Type B pancreatic cell (in vitro differentiated cells): ENCODE data around the gene NBPF11. TPM values are rescaled to one million over a fixed set of nuclear protein-coding genes. Genes with fewer than 3 reads are reported as not detected.
A peak's percentile ranks its signal among the peaks of the same experiment; 100 is the strongest.
"Not testable (repeated sequence)": the region's sequence is repeated elsewhere in the genome, so short reads cannot be mapped to it uniquely, and the experiment has no call there.

Experiments
- DNase-seq: peaks from one replicate; pipeline ENCODE4 v3.0.0; 2021; ENCODE audit warnings: mixed read lengths; ENCODE audit not compliant: unreplicated experiment; ENCODE audit errors: extremely low spot score
- H3K27ac Mint-ChIP-seq: 2 replicates; pipeline ENCODE4 v1.8.0; 2021; ENCODE audit warnings: mild to moderate bottlenecking, mixed read lengths
- H3K27me3 Mint-ChIP-seq: 2 replicates; pipeline ENCODE4 v1.8.0; 2021; ENCODE audit warnings: mixed read lengths
- H3K36me3 Mint-ChIP-seq: 2 replicates; pipeline ENCODE4 v1.8.0; 2021; ENCODE audit warnings: mixed read lengths
- H3K4me1 Mint-ChIP-seq: one replicate; pipeline ENCODE4 v1.8.0; 2021; ENCODE audit warnings: mixed read lengths; ENCODE audit not compliant: unreplicated experiment
- H3K4me3 Mint-ChIP-seq: 2 replicates; pipeline ENCODE4 v1.8.0; 2021; ENCODE audit warnings: mild to moderate bottlenecking, mixed read lengths
- H3K9me3 Mint-ChIP-seq: 2 replicates; pipeline ENCODE4 v1.8.0; 2021; ENCODE audit warnings: mixed read lengths
- total RNA-seq: library from RNA; stranded (reverse); gene quantifications from 2 replicates; pipeline ENCODE4 v1.2.1, GENCODE V29; 2021; ENCODE audit warnings: low replicate concordance
- TF ChIP-seq, protein P1 (sequence below): fragments of 200-600 bp; sonication (generic); conservative IDR thresholded peaks from 2 replicates; pipeline ENCODE4 v1.5.0; 2021; ENCODE audit warnings: antibody characterized with exemption, mild to moderate bottlenecking

The NBPF11 gene
- total RNA-seq, 1 donor from 2014 or later, result 18.0 TPM

GRCh38 chr1:148162363-148162762 is 10.3 kb upstream of the NBPF11 start:
- H3K4me3 Mint-ChIP-seq, result no peak overlapping the region
- H3K4me1 Mint-ChIP-seq, result peaks cover 6% of the 10 kb centered on the region
- no peaks in the 10 kb centered on the region for H3K9me3 Mint-ChIP-seq
- peaks cover 4% of the 10 kb centered on the region for H3K27me3 Mint-ChIP-seq
- DNase-seq, result no peak
- TF ChIP-seq, protein P1, sequence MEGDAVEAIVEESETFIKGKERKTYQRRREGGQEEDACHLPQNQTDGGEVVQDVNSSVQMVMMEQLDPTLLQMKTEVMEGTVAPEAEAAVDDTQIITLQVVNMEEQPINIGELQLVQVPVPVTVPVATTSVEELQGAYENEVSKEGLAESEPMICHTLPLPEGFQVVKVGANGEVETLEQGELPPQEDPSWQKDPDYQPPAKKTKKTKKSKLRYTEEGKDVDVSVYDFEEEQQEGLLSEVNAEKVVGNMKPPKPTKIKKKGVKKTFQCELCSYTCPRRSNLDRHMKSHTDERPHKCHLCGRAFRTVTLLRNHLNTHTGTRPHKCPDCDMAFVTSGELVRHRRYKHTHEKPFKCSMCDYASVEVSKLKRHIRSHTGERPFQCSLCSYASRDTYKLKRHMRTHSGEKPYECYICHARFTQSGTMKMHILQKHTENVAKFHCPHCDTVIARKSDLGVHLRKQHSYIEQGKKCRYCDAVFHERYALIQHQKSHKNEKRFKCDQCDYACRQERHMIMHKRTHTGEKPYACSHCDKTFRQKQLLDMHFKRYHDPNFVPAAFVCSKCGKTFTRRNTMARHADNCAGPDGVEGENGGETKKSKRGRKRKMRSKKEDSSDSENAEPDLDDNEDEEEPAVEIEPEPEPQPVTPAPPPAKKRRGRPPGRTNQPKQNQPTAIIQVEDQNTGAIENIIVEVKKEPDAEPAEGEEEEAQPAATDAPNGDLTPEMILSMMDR, result no peak
- H3K36me3 Mint-ChIP-seq, result no peaks in the 10 kb centered on the region
- H3K27ac Mint-ChIP-seq, result no peak overlapping the region

DNA sequence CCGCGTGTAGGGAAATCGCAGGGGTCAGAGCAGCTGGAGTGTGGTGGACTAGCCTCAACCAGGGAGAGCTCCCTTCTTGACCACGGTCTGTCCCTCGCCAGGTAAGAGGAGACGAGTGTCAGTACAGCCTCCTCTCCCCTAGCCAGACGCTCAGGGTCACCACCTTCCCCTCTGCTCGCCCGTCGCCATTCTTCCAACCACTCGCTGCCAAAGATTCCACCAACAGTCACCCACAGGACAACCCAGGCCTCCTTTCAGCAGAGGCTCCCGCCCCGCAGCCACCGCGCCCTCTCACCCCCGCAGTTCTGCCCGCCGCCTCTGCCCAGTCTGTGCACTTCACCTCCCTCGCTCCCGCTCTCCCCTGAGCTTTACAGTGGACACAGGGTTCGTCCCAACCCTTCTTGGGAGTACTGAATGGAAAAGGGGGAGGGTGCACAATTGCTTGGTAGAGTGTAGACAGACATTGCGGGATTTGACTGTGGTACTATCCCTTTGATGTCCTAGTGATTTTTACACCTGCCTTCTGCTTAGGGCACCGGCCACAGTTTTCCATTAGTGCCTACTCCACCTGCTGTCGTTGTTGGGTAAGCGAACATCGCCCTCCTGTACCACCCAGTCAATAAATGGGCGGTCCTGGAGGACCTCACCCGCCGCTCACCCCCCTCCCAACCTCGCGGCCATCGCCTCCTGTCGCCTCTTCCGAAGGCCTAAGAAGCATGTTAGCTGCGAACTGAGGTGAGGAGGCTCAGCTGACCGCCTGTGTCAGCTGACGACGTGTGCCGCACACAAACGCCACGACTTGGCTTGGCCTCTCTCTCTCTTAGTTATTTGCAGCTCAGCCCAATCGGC is 9.2 kb upstream of the NBPF11 start:
- H3K4me1 Mint-ChIP-seq, result no peaks in the 10 kb centered on the region
- H3K36me3 Mint-ChIP-seq, result no peaks in the 10 kb centered on the region
- no peak for DNase-seq

DNA sequence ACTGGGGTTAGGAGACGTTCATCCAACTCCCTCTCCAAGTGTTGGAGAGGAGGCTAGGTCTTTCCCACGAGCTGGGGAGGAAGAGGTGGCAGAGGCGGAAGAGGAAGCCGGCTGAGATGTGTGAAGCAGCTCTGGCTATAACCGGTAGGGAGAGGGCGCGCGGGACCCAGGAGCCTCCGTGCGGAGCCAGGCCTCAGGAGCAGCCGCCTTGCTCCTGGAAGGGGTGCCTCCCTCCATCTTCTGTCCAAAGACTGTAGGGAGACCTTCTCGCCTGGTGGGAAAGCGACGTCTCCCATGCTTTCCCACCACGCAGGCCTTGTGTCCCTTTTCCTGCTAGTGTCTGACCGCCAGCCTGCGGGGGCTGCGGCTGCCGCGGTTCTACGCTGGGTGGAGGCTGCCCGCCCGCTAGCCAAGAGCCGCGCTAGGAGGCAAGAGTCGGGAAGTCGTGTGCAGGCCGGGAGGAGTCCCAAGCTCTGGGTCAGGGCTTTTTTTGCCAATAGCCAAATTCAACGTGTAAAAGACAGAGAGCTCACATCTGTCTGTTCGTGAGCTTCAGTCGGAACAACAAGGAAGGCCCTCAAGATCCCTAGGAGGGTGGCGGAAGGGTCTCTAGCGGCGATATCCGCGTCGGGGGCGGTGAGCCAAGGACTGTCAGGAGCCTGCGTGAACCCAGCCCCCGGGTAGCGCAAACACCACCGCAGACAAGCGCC is 8.4 kb upstream of the NBPF11 start:
- TF ChIP-seq, protein P1, result no peak
- Mint-ChIP-seq H3K4me1 (no peaks in the 10 kb centered on the region), H3K27ac (no peak overlapping the region), H3K27me3 (peaks cover 4% of the 10 kb centered on the region), H3K9me3 (no peaks in the 10 kb centered on the region), H3K4me3 (no peak overlapping the region), H3K36me3 (no peaks in the 10 kb centered on the region)
- no peak for DNase-seq

More for the DNA sequence above, 9.2 kb upstream of the NBPF11 start:
- H3K27ac Mint-ChIP-seq, result no peak overlapping the region
- no peaks in the 10 kb centered on the region for H3K9me3 Mint-ChIP-seq
- H3K27me3 Mint-ChIP-seq, result peaks cover 4% of the 10 kb centered on the region
- TF ChIP-seq, protein P1, result no peak
- no peak overlapping the region for H3K4me3 Mint-ChIP-seq

DNA sequence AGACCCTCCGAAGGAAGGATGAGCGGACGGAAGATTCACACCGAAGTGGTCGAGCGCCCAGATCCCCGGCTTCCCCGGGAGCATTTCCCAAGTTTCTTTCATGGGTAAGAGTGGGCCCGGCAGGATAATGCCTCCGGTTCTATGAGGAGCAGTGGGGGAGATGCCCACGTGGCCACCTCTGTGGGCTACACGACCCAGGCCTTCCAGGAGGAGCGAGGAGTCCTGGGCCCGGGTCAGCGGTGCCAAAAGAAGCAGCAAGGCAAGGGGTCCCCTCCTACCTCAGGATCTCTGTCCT is 7.9 kb upstream of the NBPF11 start:
- H3K9me3 Mint-ChIP-seq, result no peaks in the 10 kb centered on the region
- no peaks in the 10 kb centered on the region for H3K4me1 Mint-ChIP-seq
- peaks cover 4% of the 10 kb centered on the region for H3K27me3 Mint-ChIP-seq
- TF ChIP-seq, protein P1, result no peak
- H3K36me3 Mint-ChIP-seq, result no peaks in the 10 kb centered on the region
- no peak overlapping the region for H3K4me3 Mint-ChIP-seq
- no peak for DNase-seq
- H3K27ac Mint-ChIP-seq, result no peak overlapping the region

- DNase-seq, result no peak
- no peak overlapping the region for H3K4me3 Mint-ChIP-seq
- TF ChIP-seq, protein P1, result no peak
- H3K36me3 Mint-ChIP-seq, result no peaks in the 10 kb centered on the region
- no peaks in the 10 kb centered on the region for H3K9me3 Mint-ChIP-seq
- H3K27me3 Mint-ChIP-seq, result peaks cover 4% of the 10 kb centered on the region
- no peaks in the 10 kb centered on the region for H3K4me1 Mint-ChIP-seq
- H3K27ac Mint-ChIP-seq, result no peak overlapping the region
Observed at GRCh38 chr1:148158341-148159003, 6.4 kb upstream of the NBPF11 start.

DNA sequence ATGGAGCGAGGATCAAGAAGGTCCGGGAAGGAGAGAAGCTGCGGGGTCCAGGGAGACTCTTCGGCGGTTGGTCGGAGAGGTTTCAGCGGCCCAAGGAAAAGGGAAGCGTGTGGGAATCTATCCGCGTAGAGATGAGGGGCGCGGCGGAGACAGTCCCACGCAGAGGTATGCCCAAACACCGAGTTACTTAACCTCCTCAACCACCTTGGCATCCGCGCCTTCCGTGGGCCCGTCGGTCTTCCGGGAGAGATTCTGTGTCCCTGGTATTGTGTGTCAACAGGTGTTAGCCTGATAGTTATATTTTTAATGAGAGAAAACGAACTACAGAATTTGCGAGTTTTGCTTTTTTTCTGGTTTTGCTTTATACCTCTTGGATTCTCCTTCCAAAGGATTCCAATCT is 5.7 kb upstream of the NBPF11 start:
- DNase-seq, H3K4me1 Mint-ChIP-seq, H3K27me3 Mint-ChIP-seq, H3K4me3 Mint-ChIP-seq, H3K36me3 Mint-ChIP-seq, H3K27ac Mint-ChIP-seq, H3K9me3 Mint-ChIP-seq: not testable (repeated sequence)

DNA sequence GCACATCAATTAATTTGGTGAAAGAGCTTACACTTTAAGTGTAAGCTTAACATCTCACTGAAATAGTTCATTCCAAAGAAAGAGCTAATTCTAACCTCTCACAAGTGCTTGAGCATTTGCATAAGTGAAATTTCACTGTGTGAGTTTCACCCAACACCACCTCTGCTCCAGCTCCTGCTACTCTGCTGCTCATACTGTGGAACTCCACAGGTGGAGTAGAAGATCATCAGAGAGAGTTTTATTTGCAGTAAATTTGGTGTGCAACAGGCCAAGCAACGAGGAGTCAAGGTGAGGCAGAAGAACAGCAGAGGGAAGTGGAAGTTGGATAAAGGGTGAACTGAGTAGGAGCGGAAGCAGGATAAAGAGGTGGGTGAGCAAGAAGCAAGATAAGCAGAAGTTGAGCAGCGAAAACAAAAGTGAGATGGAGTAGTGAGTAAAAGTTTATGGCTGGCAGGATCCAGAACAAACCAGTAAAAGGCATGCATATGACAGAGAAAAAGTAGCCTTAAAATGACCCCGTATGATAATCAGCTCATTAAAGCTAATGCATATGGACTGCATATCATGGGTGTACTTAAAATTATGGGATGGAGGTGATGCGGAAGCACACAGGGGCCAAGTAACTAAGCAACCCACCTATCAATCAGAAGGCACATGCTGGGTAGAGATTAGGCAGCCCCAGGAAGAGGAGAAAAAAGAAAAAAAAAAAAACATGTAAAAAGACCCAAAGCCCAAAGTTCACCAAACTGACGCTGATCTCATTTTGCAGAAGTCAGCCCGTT is 3.6 kb upstream of the NBPF11 start:
- not testable (repeated sequence) for H3K9me3 Mint-ChIP-seq, H3K4me1 Mint-ChIP-seq, H3K27ac Mint-ChIP-seq, H3K36me3 Mint-ChIP-seq, DNase-seq, H3K27me3 Mint-ChIP-seq
- peak overlapping the region; percentile 52 for H3K4me3 Mint-ChIP-seq

GRCh38 chr1:148152795-148153194 is 714 bp upstream of the NBPF11 start:
- H3K9me3 Mint-ChIP-seq, H3K4me1 Mint-ChIP-seq, DNase-seq, H3K36me3 Mint-ChIP-seq, H3K27me3 Mint-ChIP-seq: not testable (repeated sequence)
- Mint-ChIP-seq H3K4me3 (peak overlapping the region; percentile 86), H3K27ac (peak overlapping the region; percentile 77)
